ENCODE measurements around the gene ELAVL2.
A peak's percentile ranks its signal among the peaks of the same experiment; 100 is the strongest.

ELAVL2 gene

DNA sequence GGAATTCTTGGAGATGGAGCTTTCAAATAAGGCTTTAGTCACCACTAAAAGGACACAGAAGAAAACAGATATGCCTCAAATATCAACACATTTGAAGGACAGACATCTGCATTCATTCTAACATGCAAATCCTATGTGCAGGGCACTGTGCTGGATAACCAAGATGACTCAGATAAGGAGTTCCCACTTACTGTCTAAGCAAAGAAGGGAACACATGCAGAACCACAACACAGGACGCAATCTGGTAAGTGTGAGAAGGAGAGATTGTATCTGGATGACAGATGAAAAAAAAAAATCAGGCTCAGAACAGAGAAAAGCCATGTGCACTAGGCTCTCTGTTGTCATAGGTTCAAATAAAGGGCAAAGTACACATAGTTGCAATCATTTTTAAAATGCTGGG, 42.5 kb downstream of the ELAVL2 start:
- TF ChIP-seq, protein P1, sequence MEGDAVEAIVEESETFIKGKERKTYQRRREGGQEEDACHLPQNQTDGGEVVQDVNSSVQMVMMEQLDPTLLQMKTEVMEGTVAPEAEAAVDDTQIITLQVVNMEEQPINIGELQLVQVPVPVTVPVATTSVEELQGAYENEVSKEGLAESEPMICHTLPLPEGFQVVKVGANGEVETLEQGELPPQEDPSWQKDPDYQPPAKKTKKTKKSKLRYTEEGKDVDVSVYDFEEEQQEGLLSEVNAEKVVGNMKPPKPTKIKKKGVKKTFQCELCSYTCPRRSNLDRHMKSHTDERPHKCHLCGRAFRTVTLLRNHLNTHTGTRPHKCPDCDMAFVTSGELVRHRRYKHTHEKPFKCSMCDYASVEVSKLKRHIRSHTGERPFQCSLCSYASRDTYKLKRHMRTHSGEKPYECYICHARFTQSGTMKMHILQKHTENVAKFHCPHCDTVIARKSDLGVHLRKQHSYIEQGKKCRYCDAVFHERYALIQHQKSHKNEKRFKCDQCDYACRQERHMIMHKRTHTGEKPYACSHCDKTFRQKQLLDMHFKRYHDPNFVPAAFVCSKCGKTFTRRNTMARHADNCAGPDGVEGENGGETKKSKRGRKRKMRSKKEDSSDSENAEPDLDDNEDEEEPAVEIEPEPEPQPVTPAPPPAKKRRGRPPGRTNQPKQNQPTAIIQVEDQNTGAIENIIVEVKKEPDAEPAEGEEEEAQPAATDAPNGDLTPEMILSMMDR (conservative IDR thresholded peaks at IDR 0.05; ENCODE audit: low read length) = no peak
- no peak for DNase-seq (ENCODE audit: low read depth)
- H3K4me3 ChIP-seq (ENCODE audit: low read length) = no peak overlapping the region

DNA sequence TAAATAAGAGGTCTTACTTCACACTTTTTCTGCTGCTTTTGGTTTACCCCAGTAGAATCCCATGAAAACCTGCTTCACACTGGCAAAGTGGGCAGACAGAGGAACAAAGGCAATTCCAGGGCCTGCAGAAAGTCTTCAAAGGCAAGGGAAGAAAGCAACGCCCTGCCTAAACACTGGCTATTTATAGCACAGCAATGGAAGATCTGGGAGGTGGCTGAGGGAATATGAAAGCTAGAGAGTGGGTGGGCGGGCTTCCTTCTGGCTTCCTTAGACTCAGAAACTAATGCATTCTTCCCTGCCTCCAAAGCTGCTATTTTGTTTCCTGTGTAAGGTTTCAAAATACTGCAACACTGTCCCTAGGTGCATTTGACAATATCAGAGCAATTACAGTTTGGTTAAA, 46.8 kb downstream of the ELAVL2 start:
- TF ChIP-seq, protein P1 (conservative IDR thresholded peaks at IDR 0.05; ENCODE audit: low read length) = no peak
- DNase-seq (ENCODE audit: low read depth) = no peak
- no peak overlapping the region for H3K4me3 ChIP-seq (ENCODE audit: low read length)

DNA sequence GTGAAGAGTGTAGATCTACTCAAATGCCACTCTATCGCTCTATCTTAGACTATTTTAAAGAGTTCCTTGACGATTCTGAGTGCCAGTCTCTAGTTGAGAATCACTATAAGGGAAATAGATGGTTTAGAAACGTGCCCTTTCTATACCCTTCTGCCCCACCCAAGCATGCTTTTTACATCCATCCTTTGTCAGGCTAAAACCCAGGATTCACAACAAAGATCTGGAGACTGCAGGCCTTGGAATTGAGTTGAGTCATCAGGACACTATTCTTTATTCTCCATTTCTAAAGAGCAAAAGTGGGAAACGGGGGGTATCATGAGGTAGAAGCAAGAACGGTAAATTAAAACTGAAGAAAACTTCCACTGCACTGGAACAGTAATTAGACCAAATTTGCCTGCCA, 48.7 kb downstream of the ELAVL2 start:
- TF ChIP-seq, protein P1 (conservative IDR thresholded peaks at IDR 0.05; ENCODE audit: low read length) = no peak
- no peak overlapping the region for H3K4me3 ChIP-seq (ENCODE audit: low read length)
- DNase-seq (ENCODE audit: low read depth) = no peak

DNA sequence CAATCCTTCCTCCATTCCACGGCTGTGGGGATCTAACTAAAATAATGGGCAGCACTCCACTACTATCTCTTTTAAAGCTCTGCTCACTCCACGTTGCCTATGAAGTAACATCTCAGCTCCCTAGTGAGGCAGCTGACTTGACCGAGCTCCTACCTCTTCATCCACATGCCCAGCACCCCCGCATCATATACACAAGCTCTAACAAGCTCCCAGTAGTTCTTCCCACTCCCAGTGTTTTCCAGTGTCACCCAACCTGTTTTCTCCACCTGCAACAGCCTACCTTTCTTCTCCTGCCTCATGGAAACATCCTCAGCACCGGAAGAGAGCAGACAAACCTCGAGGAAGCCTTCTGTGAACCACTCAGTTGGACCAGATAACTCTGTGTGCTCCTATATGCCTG, 50.5 kb downstream of the ELAVL2 start:
- no peak for DNase-seq (ENCODE audit: low read depth)
- TF ChIP-seq, protein P1 (conservative IDR thresholded peaks at IDR 0.05; ENCODE audit: low read length) = no peak
- no peak overlapping the region for H3K4me3 ChIP-seq (ENCODE audit: low read length)

DNA sequence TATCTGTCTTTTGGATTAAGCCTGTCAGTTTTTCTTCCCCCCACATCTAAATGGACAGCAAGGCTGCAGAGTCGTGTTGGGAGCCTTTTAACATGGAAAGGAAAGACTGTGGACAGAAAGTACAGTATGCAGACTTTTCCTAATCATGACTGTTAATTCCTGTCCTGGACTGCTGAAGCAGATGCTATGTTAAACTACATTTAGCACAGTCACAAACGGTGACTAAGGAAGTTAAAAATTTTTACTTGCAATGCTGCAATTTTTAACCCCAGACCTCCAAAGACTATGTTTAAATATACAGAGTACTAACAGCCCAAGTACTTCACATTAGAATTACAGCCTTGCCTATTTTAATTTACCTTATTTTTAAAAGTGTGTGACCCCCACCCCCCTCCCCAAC, 51.8 kb downstream of the ELAVL2 start:
- TF ChIP-seq, protein P1 (conservative IDR thresholded peaks at IDR 0.05; ENCODE audit: low read length) = no peak
- H3K4me3 ChIP-seq (ENCODE audit: low read length) = no peak overlapping the region
- DNase-seq (ENCODE audit: low read depth) = peak; percentile 8

DNA sequence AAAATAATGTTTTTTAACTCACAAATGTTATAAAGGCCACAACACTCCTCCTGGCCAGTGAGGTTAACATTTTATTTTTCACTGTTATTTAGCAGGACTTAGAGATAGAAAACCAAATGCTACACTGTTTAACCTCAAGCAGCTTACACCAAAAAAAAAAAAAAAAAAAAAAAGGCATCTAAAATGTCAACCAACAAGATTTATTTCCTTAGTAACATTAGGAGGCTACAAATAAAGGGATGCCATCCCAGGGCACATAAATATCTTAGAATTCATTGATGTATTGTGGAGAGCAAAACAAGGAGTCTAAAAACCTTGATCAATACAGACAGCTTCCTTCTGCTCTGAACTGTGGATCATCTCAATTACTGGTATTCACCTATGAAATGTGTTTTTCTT, 53.7 kb downstream of the ELAVL2 start:
- no peak for DNase-seq (ENCODE audit: low read depth)
- TF ChIP-seq, protein P1 (conservative IDR thresholded peaks at IDR 0.05; ENCODE audit: low read length) = no peak
- H3K4me3 ChIP-seq (ENCODE audit: low read length) = no peak overlapping the region

DNA sequence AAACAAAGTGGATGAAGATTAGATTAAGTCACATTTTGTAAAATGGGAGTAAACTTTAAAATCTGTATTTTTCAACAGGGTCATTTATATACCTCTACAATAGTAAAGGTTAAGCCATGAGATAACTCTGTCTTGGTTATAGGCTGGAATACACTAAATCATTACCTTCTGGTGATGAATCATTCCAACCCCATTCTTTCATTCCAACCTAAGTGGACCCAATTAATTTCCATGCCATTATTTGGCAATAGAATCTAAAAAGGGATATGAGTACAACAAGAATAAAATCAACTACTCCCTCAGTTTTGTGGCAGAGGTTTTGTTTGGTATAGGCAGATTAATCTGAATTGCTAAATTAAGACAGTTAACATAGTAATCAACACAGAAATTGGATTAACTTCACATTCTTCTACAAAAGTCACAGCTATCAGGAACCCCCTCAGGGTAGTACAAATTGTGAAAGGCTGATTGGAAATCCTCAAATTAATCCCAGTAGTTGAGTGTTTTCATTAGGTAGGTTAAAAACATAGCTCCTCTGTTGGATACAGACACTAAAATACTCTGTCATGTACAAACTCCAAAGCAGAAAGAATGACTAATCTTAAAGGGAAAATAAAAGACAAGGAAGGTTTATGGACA, 54.2 kb downstream of the ELAVL2 start:
- TF ChIP-seq, protein P1 (conservative IDR thresholded peaks at IDR 0.05; ENCODE audit: low read length) = no peak
- no peak overlapping the region for H3K4me3 ChIP-seq (ENCODE audit: low read length)
- DNase-seq (ENCODE audit: low read depth) = no peak

All from AG10803 (cell line).